GM10266 (cell line): ENCODE results near the gene ACER3.

Experiments
- DNase-seq: peaks from one replicate; pipeline ENCODE4 v3.0.0; 2012; ENCODE audit errors: extremely low spot score
- TF ChIP-seq, protein P1 (sequence below): IDR thresholded peaks from 2 replicates; pipeline ENCODE4 v1.5.1; 2012; ENCODE audit warnings: mild to moderate bottlenecking, low read depth; ENCODE audit not compliant: control insufficient read depth, insufficient read depth; ENCODE audit errors: missing control alignments

The ACER3 gene

DNA sequence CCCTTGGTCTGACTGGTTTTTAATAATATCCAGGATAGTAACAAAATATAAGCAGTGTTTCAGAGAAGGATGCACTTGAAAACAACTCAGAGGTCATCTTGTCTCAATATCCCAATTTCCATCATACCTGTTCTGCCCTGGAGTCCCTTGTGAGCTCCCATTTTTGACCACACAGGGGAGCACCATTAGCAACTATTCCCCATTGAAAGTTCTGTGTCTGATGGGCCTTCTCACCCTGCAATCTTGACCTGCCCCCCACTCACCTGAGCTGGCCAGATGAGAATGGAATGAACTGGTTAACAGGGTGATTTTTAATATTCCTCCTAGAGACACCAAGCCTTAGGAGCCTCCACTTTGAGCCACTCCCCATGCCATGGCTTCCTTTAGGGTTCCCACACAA is 202.2 kb downstream of the ACER3 start:
- TF ChIP-seq, protein P1, sequence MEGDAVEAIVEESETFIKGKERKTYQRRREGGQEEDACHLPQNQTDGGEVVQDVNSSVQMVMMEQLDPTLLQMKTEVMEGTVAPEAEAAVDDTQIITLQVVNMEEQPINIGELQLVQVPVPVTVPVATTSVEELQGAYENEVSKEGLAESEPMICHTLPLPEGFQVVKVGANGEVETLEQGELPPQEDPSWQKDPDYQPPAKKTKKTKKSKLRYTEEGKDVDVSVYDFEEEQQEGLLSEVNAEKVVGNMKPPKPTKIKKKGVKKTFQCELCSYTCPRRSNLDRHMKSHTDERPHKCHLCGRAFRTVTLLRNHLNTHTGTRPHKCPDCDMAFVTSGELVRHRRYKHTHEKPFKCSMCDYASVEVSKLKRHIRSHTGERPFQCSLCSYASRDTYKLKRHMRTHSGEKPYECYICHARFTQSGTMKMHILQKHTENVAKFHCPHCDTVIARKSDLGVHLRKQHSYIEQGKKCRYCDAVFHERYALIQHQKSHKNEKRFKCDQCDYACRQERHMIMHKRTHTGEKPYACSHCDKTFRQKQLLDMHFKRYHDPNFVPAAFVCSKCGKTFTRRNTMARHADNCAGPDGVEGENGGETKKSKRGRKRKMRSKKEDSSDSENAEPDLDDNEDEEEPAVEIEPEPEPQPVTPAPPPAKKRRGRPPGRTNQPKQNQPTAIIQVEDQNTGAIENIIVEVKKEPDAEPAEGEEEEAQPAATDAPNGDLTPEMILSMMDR: peak; percentile 10
- DNase-seq: no peak

DNA sequence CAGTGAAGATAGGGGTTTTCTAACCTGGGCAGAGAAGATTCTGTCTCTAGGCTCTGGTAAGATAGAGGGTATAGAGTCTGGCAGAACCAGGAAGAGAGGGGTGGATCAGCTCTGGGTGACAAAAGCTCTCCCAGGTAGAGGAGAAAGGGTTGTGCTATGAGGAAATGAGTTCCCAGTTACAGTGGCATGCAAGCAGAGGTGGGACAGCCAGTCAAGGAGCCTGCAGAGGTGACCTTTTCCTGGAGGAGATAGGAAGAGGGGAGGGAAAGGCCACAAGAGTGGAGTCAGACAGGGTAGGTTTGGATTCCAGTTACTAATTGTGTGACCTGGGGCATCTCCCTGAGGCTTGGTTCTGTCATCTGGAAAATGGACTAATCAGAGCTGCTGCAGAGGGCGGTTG is 202.7 kb downstream of the ACER3 start:
- TF ChIP-seq, protein P1: no peak
- no peak for DNase-seq

DNA sequence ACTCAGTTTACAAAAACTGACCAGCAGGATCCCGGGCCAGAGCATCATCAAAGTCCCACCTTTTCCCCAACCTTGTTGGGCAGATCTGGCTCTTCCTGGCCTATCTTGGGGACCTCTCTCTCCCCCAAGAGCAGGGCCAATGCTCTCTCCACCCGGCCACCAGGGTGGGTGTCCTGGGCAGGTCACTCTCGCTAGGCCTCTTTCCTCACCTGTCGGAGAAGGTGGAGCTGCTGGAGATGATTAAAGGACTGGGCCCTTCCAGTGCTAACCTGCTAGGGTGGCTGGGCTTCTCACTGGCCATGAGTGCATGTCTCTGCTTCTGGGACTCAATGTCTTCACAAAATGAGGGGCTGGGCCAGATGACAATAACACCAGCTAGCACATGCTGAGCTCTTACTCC is 203.1 kb downstream of the ACER3 start:
- TF ChIP-seq, protein P1: no peak
- DNase-seq: no peak

DNA sequence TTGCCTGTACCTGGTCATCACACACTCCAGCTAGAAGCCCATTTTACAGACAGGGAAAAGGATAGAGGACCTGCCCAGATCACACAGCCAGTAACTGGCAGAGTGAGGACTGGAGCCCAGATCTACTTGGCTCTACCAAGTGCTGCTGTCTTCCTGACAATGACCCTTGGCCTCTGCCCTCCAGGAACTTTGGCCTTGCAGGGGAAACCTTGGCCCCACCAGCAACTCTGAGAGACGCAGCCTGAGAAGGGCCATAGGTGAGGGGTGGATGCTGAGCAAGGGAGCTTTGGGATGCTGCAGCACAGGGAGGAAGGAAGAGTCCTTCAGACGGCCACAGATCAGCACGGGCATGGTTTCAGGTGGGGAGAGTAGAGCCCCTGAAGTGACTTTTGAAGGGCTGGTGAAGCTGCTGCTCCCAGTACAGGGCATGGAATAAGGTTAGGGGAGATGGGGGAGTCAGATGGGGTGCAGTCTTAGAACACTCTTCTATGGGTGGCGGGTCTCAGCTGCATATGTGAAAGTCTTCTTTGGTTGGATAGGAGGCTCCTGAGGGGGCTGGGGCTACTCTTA is 204.0 kb downstream of the ACER3 start:
- TF ChIP-seq, protein P1: no peak
- DNase-seq: no peak

DNA sequence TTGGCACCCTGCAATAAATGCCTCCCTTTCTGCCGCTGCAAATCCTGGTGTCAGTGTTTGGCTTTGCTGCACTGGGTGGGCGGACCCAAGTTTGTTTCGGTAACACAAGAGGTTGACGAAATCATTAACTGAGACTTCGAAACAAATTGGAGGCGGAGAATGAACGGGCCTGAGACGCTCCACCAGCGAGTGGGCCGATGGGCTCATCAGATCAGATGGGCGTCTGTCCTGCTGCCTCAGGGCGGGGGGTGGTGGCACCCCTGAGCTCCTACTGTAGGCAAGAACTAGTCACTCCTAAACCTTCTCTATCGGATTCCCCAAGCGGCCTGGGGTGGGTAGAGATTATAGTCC is 205.1 kb downstream of the ACER3 start:
- DNase-seq: no peak
- TF ChIP-seq, protein P1: no peak

DNA sequence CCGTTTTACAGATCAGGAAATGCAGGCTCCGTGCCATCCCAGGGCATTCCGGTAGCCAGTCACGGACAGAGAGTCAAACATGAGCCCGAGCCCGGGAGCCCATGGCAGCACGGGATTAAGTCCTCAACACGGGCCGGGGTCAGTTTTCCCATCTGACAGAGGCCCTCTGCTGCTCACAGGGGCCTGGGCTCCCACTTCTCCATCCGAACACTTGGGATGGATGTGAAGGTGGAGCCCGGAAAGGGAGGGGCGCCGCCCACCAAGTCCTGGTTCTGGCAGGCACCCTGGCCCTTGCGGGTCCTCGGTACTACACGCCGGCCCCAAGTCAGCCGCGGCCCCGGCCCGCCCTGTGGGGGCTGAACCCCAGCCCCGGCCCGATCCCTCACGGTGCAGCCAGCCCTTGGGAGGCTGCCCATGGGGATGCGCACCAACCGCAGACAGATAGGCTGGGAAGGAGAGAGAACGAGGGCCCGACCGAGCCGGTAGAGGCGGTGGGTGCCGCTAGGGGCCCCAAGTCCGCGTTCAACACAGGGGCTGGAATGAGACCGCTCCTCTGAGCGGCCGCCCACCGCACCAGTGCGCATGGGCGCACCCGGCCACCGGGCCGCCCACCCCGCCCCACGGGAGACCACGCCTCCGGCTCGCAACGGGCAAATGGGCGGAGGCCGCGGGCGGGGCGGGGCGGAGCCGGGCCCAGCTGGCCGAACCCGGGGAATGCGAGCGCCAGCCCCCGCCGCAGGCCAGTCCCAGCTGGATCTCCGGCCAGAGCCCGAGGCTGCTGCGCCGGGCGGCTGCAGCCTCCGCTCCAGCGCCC is 205.7 kb downstream of the ACER3 start, which contains the start of gene CAPN5:
TSS of gene CAPN5 (plus strand) at position 743 of the 814 bp plus-strand sequence. CDS start 17,916 bp downstream, outside the sequence.
- TF ChIP-seq, protein P1: peak; percentile 20
- DNase-seq: peak; percentile 97

DNA sequence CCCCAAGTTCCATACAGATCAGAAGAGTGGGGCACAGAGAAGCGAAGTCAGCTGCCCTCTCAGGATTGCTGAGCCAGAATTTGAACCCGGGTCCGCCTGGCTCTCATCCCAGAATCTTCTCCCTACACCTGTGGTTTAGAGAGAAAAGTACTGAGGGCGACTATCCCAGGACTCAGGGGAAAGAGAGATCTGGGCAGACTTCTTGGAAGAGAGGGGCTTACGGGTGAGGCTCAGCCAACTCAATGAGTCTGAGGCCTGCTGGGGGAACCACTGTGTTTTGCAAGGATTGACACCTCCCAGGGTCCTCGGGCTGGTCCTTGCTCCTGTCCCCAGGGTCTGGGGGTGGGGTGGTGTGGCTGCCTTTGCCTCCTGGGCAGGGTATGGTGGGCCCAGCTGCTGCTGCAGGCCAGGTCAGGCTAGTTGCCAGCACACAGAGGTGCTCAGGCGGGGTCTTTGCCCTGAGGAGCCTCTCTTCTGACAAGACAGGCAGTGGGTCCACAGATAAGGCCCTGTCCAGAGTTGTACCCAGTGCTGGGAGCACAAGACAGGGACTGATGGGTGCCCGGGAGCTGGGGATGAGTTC is 207.2 kb downstream of the ACER3 start:
- TF ChIP-seq, protein P1: no peak
- DNase-seq: no peak
